Smooth muscle cell (in vitro differentiated cells): ENCODE data around the gene TRAK1. TPM values are rescaled to one million over a fixed set of nuclear protein-coding genes. Genes with fewer than 3 reads are reported as not detected.

ENCODE experiments used
- DNase-seq: peaks from one replicate; lab custom pipeline; 2025; ENCODE audit not compliant: unreplicated experiment; lab: John Stamatoyannopoulos, UW
- H2AFZ ChIP-seq: fragments of 200-600 bp; sonication (generic); 2 replicates; pipeline ENCODE4 v1.6.0; 2016; ENCODE audit warnings: antibody characterized with exemption, low read depth, mild to moderate bottlenecking
- H3F3A ChIP-seq: fragments of 200-600 bp; sonication (generic); 2 replicates; pipeline ENCODE4 v1.6.0; 2017; ENCODE audit warnings: antibody characterized with exemption, low read depth
- H3K27ac ChIP-seq: fragments of 200-600 bp; sonication (generic); 2 replicates; pipeline ENCODE4 v1.5.1; 2016; ENCODE audit warnings: low read depth, mild to moderate bottlenecking
- H3K27me3 ChIP-seq: fragments of 200-600 bp; sonication (generic); 2 replicates; pipeline ENCODE4 v1.6.1; 2016; ENCODE audit warnings: low read depth, mild to moderate bottlenecking
- H3K36me3 ChIP-seq: fragments of 200-600 bp; sonication (generic); 2 replicates; pipeline ENCODE4 v1.5.1; 2016; ENCODE audit warnings: low read depth
- H3K4me1 ChIP-seq: fragments of 200-600 bp; sonication (generic); 2 replicates; pipeline ENCODE4 v1.5.1; 2016; ENCODE audit warnings: low read depth
- H3K4me2 ChIP-seq: fragments of 200-600 bp; sonication (generic); 2 replicates; pipeline ENCODE4 v1.6.0; 2016; ENCODE audit warnings: mild to moderate bottlenecking
- H3K4me3 ChIP-seq: fragments of 200-600 bp; sonication (generic); 2 replicates; pipeline ENCODE4 v1.5.1; 2016; ENCODE audit warnings: mild to moderate bottlenecking
- H3K79me2 ChIP-seq: fragments of 200-600 bp; sonication (generic); 2 replicates; pipeline ENCODE4 v1.6.0; 2016; ENCODE audit warnings: low read depth, mild to moderate bottlenecking
- H3K9ac ChIP-seq: fragments of 200-600 bp; sonication (generic); 2 replicates; pipeline ENCODE4 v1.6.0; 2016; ENCODE audit warnings: low read depth
- H3K9me3 ChIP-seq: fragments of 200-600 bp; sonication (generic); replicated peaks from 2 replicates; pipeline ENCODE4 v1.5.1; 2016; ENCODE audit warnings: low read depth
- H4K20me1 ChIP-seq: fragments of 200-600 bp; sonication (generic); 2 replicates; pipeline ENCODE4 v1.6.0; 2016; ENCODE audit warnings: low read depth
- CTCF ChIP-seq: fragments of 200-600 bp; sonication (generic); IDR thresholded peaks from 2 replicates; pipeline ENCODE4 v1.5.1; 2017; ENCODE audit warnings: borderline replicate concordance, mild to moderate bottlenecking, antibody characterized with exemption; ENCODE audit not compliant: insufficient read depth, poor library complexity, severe bottlenecking
- WGBS: methylation state at CpG from one replicate; pipeline ENCODE4 v1.1.7; 2016; ENCODE audit warnings: low lambda C conversion rate; 5-methylcytosine and 5-hydroxymethylcytosine counted together
- polyA plus RNA-seq: library from polyadenylated mRNA; unstranded; fragments of >200 nt; fragmentation: Nextera tagmentation; extraction: Ambion mirVana; gene quantifications from 2 replicates; pipeline ENCODE4 v1.2.1, GENCODE V29; 2016
- total RNA-seq: library from RNA; depleted of rRNA; stranded (reverse); fragments of >200 nt; gene quantifications from 2 replicates; pipeline ENCODE4 v1.2.3, GENCODE V29; 2014

TRAK1 gene
- total and polyA plus RNA-seq, 2 experiments from 2014 or later: 8.7 to 16.3 TPM

GRCh38 chr3:42264399-42265058 lies 173.4 kb downstream of the TRAK1 start:
- Histone ChIP-seq H3K4me1 (peaks cover 8% of the 10 kb centered on the region), H3F3A (no peaks in the 10 kb centered on the region), H3K4me2 (no peak overlapping the region), H3K9ac (no peak overlapping the region), H3K4me3 (no peak overlapping the region), H3K27ac (no peak overlapping the region), H4K20me1 (no peaks in the 10 kb centered on the region), H3K9me3 (no peaks in the 10 kb centered on the region), H3K79me2 (no peaks in the 10 kb centered on the region), H3K27me3 (peaks cover 60% of the 10 kb centered on the region), H2AFZ (no peak overlapping the region), H3K36me3 (no peaks in the 10 kb centered on the region)
- no peak for DNase-seq
- TF ChIP-seq CTCF: no peak
- 66% methylated on average over 37 of the region's 37 CpGs for WGBS

- Histone ChIP-seq H4K20me1 (no peaks in the 10 kb centered on the region), H3F3A (no peaks in the 10 kb centered on the region), H3K36me3 (no peaks in the 10 kb centered on the region), H3K4me3 (no peak overlapping the region), H3K4me2 (no peak overlapping the region), H3K4me1 (peaks cover 8% of the 10 kb centered on the region), H3K9me3 (no peaks in the 10 kb centered on the region), H2AFZ (no peak overlapping the region), H3K27ac (no peak overlapping the region), H3K27me3 (peaks cover 62% of the 10 kb centered on the region), H3K79me2 (no peaks in the 10 kb centered on the region), H3K9ac (no peak overlapping the region)
- DNase-seq: no peak
- no peak for TF ChIP-seq CTCF
- 92% methylated on average over 39 of the region's 60 CpGs for WGBS
Observed at GRCh38 chr3:42265059-42265991, 174.2 kb downstream of the TRAK1 start.

GRCh38 chr3:42266085-42266484 lies 174.9 kb downstream of the TRAK1 start, which contains the start of gene CCK:
TSS of gene CCK (minus strand) at chr3:42266185. CDS start at chr3:42263630, 2,555 bp downstream.
- H3K4me2 ChIP-seq: no peak within 1 kb of the TSS

More at GRCh38 chr3:42266085-42266484, 174.9 kb downstream of the TRAK1 start, which contains the start of gene CCK:
- no peaks in the 10 kb centered on the region for H3K9me3 ChIP-seq
- no peaks in the 10 kb centered on the region for H3K79me2 ChIP-seq
- H3K27ac ChIP-seq: no peak within 1 kb of the TSS
- no peaks in the 10 kb centered on the region for H4K20me1 ChIP-seq
- DNase-seq: no peak
- no peak for TF ChIP-seq CTCF
- no peak within 1 kb of the TSS for H3K4me3 ChIP-seq
- peaks cover 8% of the 10 kb centered on the region for H3K4me1 ChIP-seq
- H3K9ac ChIP-seq: no peak within 1 kb of the TSS
- 89% methylated on average over 16 of the region's 16 CpGs for WGBS
- no peak within 1 kb of the TSS for H2AFZ ChIP-seq
- no peaks in the 10 kb centered on the region for H3K36me3 ChIP-seq
- peaks cover 63% of the 10 kb centered on the region for H3K27me3 ChIP-seq
- H3F3A ChIP-seq: no peaks in the 10 kb centered on the region
